ENCODE measurements around the gene LYVE1.
A peak's percentile ranks its signal among the peaks of the same experiment; 100 is the strongest.
"Not testable (repeated sequence)": the region's sequence is repeated elsewhere in the genome, so short reads cannot be mapped to it uniquely, and the experiment has no call there.

LYVE1 gene

GRCh38 chr11:10597877-10598351, 29.4 kb upstream of the LYVE1 start:
- no peak overlapping the region for H3K27ac ChIP-seq
- TF ChIP-seq CTCF (conservative IDR thresholded peaks at IDR 0.05; ENCODE audit: low read depth): no peak
- CTCF ChIA-PET: no interaction called here
- POLR2A ChIA-PET (ENCODE audit: low non-redundant PET): no interaction called here
- DNase-seq (ENCODE audit: low spot score): no peak

- H3K27ac ChIP-seq; DNase-seq (ENCODE audit: low spot score); POLR2A ChIA-PET (ENCODE audit: low non-redundant PET): not testable (repeated sequence)
- CTCF ChIA-PET: interaction anchor here (0.7 kb wide), 2 partner anchors 49 to 83 kb away, joined by 4 to 6 read pairs; no protein-coding TSS in a partner anchor
These were observed 27.4 kb upstream of the LYVE1 start for GRCh38 chr11:10595840-10596239.

- POLR2A ChIA-PET (ENCODE audit: low non-redundant PET): interaction anchor here (1.0 kb wide), 1 partner anchor 54 kb away, joined by 3 read pairs; the partner anchor contains the start of gene RNF141
These were observed 25.9 kb upstream of the LYVE1 start for GRCh38 chr11:10594407-10594806.

GRCh38 chr11:10592331-10592730, 23.9 kb upstream of the LYVE1 start:
- peak; percentile 84 for DNase-seq (ENCODE audit: low spot score)
- POLR2A ChIA-PET (ENCODE audit: low non-redundant PET): no interaction called here
- H3K27ac ChIP-seq: no peak overlapping the region
- no peak for TF ChIP-seq CTCF (conservative IDR thresholded peaks at IDR 0.05; ENCODE audit: low read depth)
- CTCF ChIA-PET: no interaction called here

More at GRCh38 chr11:10594407-10594806, 25.9 kb upstream of the LYVE1 start:
- peak; percentile 88 for DNase-seq (ENCODE audit: low spot score)
- peak overlapping the region; percentile 44; the same call in 1 of the 2 replicates for H3K27ac ChIP-seq
- CTCF ChIA-PET: no interaction called here
- no peak for TF ChIP-seq CTCF (conservative IDR thresholded peaks at IDR 0.05; ENCODE audit: low read depth)

GRCh38 chr11:10591741-10592140, 23.3 kb upstream of the LYVE1 start:
- H3K27ac ChIP-seq: no peak overlapping the region
- ChIA-PET POLR2A (ENCODE audit: low non-redundant PET) (no interaction called here), CTCF (interaction anchor here (0.5 kb wide), 1 partner anchor 71 kb away, joined by 3 read pairs; no protein-coding TSS in a partner anchor)
- no peak for TF ChIP-seq CTCF (conservative IDR thresholded peaks at IDR 0.05; ENCODE audit: low read depth)
- DNase-seq (ENCODE audit: low spot score): no peak

- no peak for TF ChIP-seq CTCF (conservative IDR thresholded peaks at IDR 0.05; ENCODE audit: low read depth)
- no peak for DNase-seq (ENCODE audit: low spot score)
- H3K27ac ChIP-seq: no peak overlapping the region
- CTCF ChIA-PET: no interaction called here
- POLR2A ChIA-PET (ENCODE audit: low non-redundant PET): no interaction called here
These were observed 21.9 kb upstream of the LYVE1 start for GRCh38 chr11:10590218-10590915.

- no peak overlapping the region for H3K27ac ChIP-seq
- POLR2A ChIA-PET (ENCODE audit: low non-redundant PET): no interaction called here
- no peak for TF ChIP-seq CTCF (conservative IDR thresholded peaks at IDR 0.05; ENCODE audit: low read depth)
- CTCF ChIA-PET: no interaction called here
- DNase-seq (ENCODE audit: low spot score): no peak
These were observed 20.4 kb upstream of the LYVE1 start for GRCh38 chr11:10588904-10589303.

Data from RWPE1 (cell line).